ENCODE data around the gene MAP2K6. TPM values are rescaled to one million over a fixed set of nuclear protein-coding genes. Genes with fewer than 3 reads are reported as not detected.

The MAP2K6 gene
- total RNA-seq, 2 experiments from 2014 or later: 2.7 to 3.4 TPM

DNA sequence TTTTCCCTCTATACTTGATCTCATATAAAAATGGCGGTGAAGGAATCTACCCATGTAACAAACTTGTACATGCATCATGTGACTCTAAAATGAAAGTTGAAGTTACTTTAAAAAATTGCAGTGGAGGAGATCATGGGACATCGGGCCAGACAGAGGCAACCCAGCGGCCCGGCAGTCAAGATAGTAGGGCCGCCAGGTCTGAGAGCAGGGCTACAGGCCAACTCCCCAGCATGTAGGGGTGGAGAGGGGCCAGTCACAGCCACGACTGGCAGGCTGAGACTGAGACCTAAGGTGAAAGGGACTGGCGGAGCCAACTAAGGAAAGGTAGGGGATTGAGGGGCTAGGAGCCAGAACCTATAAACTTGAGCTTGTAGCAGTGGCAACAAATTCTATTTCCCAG is 150.9 kb downstream of the MAP2K6 start:
- ATAC-seq (no peak), DNase-seq (no peak)
- intact Hi-C loops (cut with DNase I, micrococcal nuclease): loop anchor here (5.0 kb wide), 2 partner anchors 987 to 1057 kb away; no protein-coding TSS in a partner anchor
- no peaks in the 10 kb centered on the region for H3K9me3 Mint-ChIP-seq (ENCODE audit: low read depth)
- H3K36me3 Mint-ChIP-seq (ENCODE audit: low read depth): no peaks in the 10 kb centered on the region
- H3K4me3 Mint-ChIP-seq: no peak overlapping the region
- ChIA-PET CTCF (interaction anchor here (0.5 to 0.8 kb wide), 2 partner anchors 14 to 1101 kb away, joined by 3 read pairs; no protein-coding TSS in a partner anchor), POLR2A (no interaction called here)
- H3K4me1 Mint-ChIP-seq: peaks cover 3% of the 10 kb centered on the region
- H3K27me3 Mint-ChIP-seq: peaks cover 2% of the 10 kb centered on the region
- H3K27ac Mint-ChIP-seq: no peak overlapping the region

- DNase-seq (peak; percentile 7), ATAC-seq (no peak)
- ChIA-PET POLR2A (no interaction called here), CTCF (interaction anchor here (0.7 kb wide), 1 partner anchor 36 kb away, joined by 3 read pairs; no protein-coding TSS in a partner anchor)
- Mint-ChIP-seq H3K9me3 (ENCODE audit: low read depth) (no peaks in the 10 kb centered on the region), H3K4me3 (no peak overlapping the region), H3K4me1 (peaks cover 3% of the 10 kb centered on the region), H3K27ac (no peak overlapping the region), H3K36me3 (ENCODE audit: low read depth) (no peaks in the 10 kb centered on the region), H3K27me3 (peaks cover 8% of the 10 kb centered on the region)
- intact Hi-C loops (cut with DNase I, micrococcal nuclease): loop anchor here (5.0 kb wide), 2 partner anchors 985 to 1055 kb away; no protein-coding TSS in a partner anchor
Measured at GRCh38 chr17:69567130-69567529, 152.6 kb downstream of the MAP2K6 start.

GRCh38 chr17:69572747-69573146 is 158.2 kb downstream of the MAP2K6 start:
- CTCF ChIA-PET: no interaction called here
- Mint-ChIP-seq H3K27me3 (peaks cover 11% of the 10 kb centered on the region), H3K27ac (no peak overlapping the region), H3K9me3 (ENCODE audit: low read depth) (no peaks in the 10 kb centered on the region), H3K4me1 (peaks cover 3% of the 10 kb centered on the region), H3K4me3 (no peak overlapping the region), H3K36me3 (ENCODE audit: low read depth) (no peaks in the 10 kb centered on the region)
- intact Hi-C loops (cut with DNase I, micrococcal nuclease): no loop called here
- no peak for DNase-seq
- no peak for ATAC-seq
- POLR2A ChIA-PET: no interaction called here

- ATAC-seq (no peak), DNase-seq (no peak)
- peaks cover 13% of the 10 kb centered on the region for H3K27me3 Mint-ChIP-seq
- no peaks in the 10 kb centered on the region for H3K9me3 Mint-ChIP-seq (ENCODE audit: low read depth)
- peaks cover 3% of the 10 kb centered on the region for H3K4me1 Mint-ChIP-seq
- intact Hi-C loops (cut with DNase I, micrococcal nuclease): no loop called here
- no peak overlapping the region for H3K27ac Mint-ChIP-seq
- H3K36me3 Mint-ChIP-seq (ENCODE audit: low read depth): no peaks in the 10 kb centered on the region
- ChIA-PET POLR2A (no interaction called here), CTCF (interaction anchor here (0.6 kb wide), 1 partner anchor 515 kb away, joined by 3 read pairs; no protein-coding TSS in a partner anchor)
- H3K4me3 Mint-ChIP-seq: no peak overlapping the region
Measured at GRCh38 chr17:69573396-69573795, 158.9 kb downstream of the MAP2K6 start.

DNA sequence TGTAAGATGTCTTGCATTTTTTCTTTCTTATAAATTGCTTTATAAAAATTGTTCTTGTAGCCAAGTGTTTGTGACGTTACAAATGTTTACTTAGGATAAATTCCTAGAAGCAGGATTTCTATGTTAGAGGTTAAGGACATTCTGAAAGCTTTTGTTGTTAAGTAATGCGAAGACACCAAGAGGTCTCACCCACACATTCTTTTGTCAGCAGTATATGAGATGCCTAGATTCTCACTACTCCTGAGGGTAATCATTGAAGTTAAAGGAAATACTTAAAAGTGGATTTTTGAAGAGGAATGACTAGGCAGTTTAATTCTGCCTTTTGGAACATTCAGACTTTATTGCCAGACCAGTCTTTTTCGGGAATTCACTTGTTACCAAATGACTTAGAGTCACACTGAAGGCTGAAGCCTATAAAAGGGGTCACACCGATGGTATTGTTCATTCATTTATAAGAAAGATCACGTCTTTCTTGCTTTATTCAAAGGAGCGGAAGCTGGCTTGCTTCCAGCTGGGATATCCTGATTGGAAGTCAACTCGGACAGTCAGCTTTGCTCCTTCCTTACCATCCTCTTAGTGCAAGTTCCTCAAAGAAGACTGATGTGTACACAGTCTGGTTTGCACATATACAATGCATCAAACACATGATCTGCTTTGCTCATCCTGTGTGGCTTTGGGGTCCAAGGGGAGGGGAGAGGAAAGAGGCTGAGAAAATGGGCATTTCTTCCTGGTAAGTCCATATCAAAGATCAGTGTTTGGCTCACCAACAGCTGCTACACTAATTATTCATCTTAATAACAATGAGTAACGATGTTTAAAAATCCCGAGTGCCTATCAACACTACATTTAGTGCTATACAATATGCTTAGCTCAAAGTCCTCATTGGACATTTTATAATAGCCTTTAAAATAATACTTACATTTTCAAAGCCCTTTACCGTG is 160.0 kb downstream of the MAP2K6 start:
- Mint-ChIP-seq H3K27me3 (peaks cover 16% of the 10 kb centered on the region), H3K4me1 (no peaks in the 10 kb centered on the region), H3K9me3 (ENCODE audit: low read depth) (no peaks in the 10 kb centered on the region), H3K27ac (no peak overlapping the region), H3K4me3 (no peak overlapping the region), H3K36me3 (ENCODE audit: low read depth) (no peaks in the 10 kb centered on the region)
- DNase-seq (no peak), ATAC-seq (no peak)
- ChIA-PET CTCF (interaction anchor here (0.5 to 0.6 kb wide), 2 partner anchors 242 to 514 kb away, joined by 3 read pairs; no protein-coding TSS in a partner anchor), POLR2A (interaction anchor here (0.6 kb wide), 1 partner anchor 110 kb away, joined by 3 read pairs; no protein-coding TSS in a partner anchor)
- intact Hi-C loops (cut with DNase I, micrococcal nuclease): no loop called here

DNA sequence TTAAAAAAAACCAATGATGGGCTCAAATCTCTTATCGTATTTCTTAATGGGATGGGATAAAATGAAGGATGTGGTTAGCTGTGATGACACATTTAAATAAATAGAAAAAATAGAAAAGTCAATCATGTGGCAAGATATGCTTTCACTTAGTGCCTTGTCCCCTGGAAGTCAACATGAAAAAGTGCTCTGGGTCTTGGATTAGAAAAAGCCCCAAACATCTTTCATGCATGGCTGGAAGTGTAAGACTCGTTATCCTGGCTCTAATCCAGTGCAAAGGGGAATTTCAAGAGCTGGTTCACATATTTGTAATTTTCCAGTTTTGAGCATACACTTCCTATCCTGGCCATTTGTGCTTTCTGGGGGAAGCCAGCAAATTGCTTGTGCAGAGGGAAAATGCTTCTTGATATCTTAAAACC is 160.9 kb downstream of the MAP2K6 start:
- POLR2A ChIA-PET: interaction anchor here (0.6 kb wide), 1 partner anchor 110 kb away, joined by 3 read pairs; no protein-coding TSS in a partner anchor
- H3K27me3 Mint-ChIP-seq: peaks cover 21% of the 10 kb centered on the region
- no peak overlapping the region for H3K27ac Mint-ChIP-seq
- no peaks in the 10 kb centered on the region for H3K9me3 Mint-ChIP-seq (ENCODE audit: low read depth)
- intact Hi-C loops (cut with DNase I, micrococcal nuclease): no loop called here
- H3K4me3 Mint-ChIP-seq: no peak overlapping the region
- no peak for DNase-seq
- no peaks in the 10 kb centered on the region for H3K4me1 Mint-ChIP-seq
- no peak for ATAC-seq
- H3K36me3 Mint-ChIP-seq (ENCODE audit: low read depth): no peaks in the 10 kb centered on the region
- CTCF ChIA-PET: interaction anchor here (0.5 kb wide), 1 partner anchor 243 kb away, joined by 3 read pairs; no protein-coding TSS in a partner anchor

DNA sequence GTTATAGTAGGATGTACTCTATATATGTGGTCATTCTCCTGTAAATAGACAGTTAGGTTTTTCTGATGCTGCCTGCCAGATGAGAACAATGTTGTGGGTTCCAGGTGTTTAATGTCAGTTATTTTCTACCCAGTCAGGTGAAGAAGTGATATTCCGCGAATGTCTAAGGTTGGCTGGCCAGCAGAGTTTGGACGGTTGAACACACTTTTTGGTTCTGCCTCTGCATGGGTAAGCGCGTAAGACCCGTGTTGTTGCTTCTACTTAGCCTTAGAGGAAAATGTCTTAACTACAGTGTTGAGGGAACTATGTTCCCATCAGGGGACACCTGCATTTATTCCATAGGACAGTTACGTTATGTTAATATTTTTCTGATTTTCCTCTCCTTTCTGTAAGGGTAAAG is 162.6 kb downstream of the MAP2K6 start:
- H3K4me3 Mint-ChIP-seq: no peak overlapping the region
- intact Hi-C loops (cut with DNase I, micrococcal nuclease): no loop called here
- no peak for DNase-seq
- ChIA-PET CTCF (interaction anchor here (1.9 kb wide), 1 partner anchor 30 kb away, joined by 6 read pairs; no protein-coding TSS in a partner anchor), POLR2A (no interaction called here)
- H3K27me3 Mint-ChIP-seq: peaks cover 17% of the 10 kb centered on the region
- no peaks in the 10 kb centered on the region for H3K36me3 Mint-ChIP-seq (ENCODE audit: low read depth)
- H3K27ac Mint-ChIP-seq: no peak overlapping the region
- peaks cover 8% of the 10 kb centered on the region for H3K4me1 Mint-ChIP-seq
- ATAC-seq: no peak
- no peaks in the 10 kb centered on the region for H3K9me3 Mint-ChIP-seq (ENCODE audit: low read depth)

DNA sequence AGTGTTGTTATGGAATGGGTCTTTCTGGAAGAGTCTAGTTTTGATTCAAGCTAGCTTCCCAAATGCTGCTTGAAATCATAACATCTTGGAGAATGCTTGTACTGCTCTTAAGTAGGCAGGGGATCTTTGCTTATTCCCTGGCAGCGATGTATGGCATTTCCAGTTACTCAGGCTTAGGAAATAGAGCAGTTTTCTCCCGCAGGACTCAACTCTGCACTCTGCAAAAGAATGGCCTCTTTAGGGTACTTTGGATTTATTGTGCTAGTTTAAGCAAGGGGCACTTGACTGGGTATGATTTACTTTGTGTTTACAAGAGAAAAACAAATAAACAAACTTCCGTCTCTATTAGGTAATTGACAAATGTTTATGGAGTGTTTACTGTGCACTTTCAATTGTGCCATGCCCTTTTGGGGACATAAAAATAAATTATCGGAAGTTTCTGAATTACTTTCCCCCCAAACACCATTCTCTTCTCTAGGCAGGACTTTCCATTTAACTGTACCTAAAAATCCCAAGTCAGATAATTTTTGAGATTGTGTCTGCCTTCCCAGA is 164.0 kb downstream of the MAP2K6 start:
- Mint-ChIP-seq H3K36me3 (ENCODE audit: low read depth) (no peaks in the 10 kb centered on the region), H3K27me3 (peaks cover 14% of the 10 kb centered on the region), H3K27ac (no peak overlapping the region), H3K4me1 (peaks cover 8% of the 10 kb centered on the region), H3K4me3 (no peak overlapping the region), H3K9me3 (ENCODE audit: low read depth) (no peaks in the 10 kb centered on the region)
- intact Hi-C loops (cut with DNase I, micrococcal nuclease): no loop called here
- DNase-seq (no peak), ATAC-seq (no peak)
- ChIA-PET CTCF (interaction anchor here (0.8 to 1.9 kb wide), 4 partner anchors 10 to 36 kb away, joined by 3 to 6 read pairs (median 4); no protein-coding TSS in a partner anchor), POLR2A (no interaction called here)

GRCh38 chr17:69579961-69580677 is 165.6 kb downstream of the MAP2K6 start:
- CTCF ChIA-PET: no interaction called here
- no peaks in the 10 kb centered on the region for H3K36me3 Mint-ChIP-seq (ENCODE audit: low read depth)
- POLR2A ChIA-PET: no interaction called here
- intact Hi-C loops (cut with DNase I, micrococcal nuclease): no loop called here
- H3K27ac Mint-ChIP-seq: no peak overlapping the region
- no peak overlapping the region for H3K4me3 Mint-ChIP-seq
- ATAC-seq (no peak), DNase-seq (no peak)
- peaks cover 8% of the 10 kb centered on the region for H3K4me1 Mint-ChIP-seq
- H3K9me3 Mint-ChIP-seq (ENCODE audit: low read depth): no peaks in the 10 kb centered on the region
- peaks cover 14% of the 10 kb centered on the region for H3K27me3 Mint-ChIP-seq

- CTCF ChIA-PET: no interaction called here
- DNase-seq (peak; percentile 31), ATAC-seq (peak; percentile 39)
- Mint-ChIP-seq H3K4me1 (peaks cover 8% of the 10 kb centered on the region), H3K36me3 (ENCODE audit: low read depth) (no peaks in the 10 kb centered on the region), H3K27me3 (peaks cover 14% of the 10 kb centered on the region), H3K4me3 (peak overlapping the region; percentile 54), H3K9me3 (ENCODE audit: low read depth) (no peaks in the 10 kb centered on the region), H3K27ac (no peak overlapping the region)
- POLR2A ChIA-PET: no interaction called here
- intact Hi-C loops (cut with DNase I, micrococcal nuclease): no loop called here
Measured at GRCh38 chr17:69581061-69581961, 166.8 kb downstream of the MAP2K6 start.

Measured in activated CD4-positive, alpha-beta T cell treated with anti-CD3 and anti-CD28 coated beads for 36 hours (primary cell).